Measurements from ENCODE around the gene FAN1.

FAN1 gene

GRCh38 chr15:30933293-30933692 is 29.6 kb downstream of the FAN1 start:
- TF ChIP-seq Cebpa-rat (IDR thresholded peaks at IDR 0.05), result no peak
- Histone ChIP-seq H3K36me3 (peaks cover 40 to 78% (median 58%) of the 10 kb centered on the region in 11 experiments), H3K4me2 (0 out of 22 replicates have a peak overlapping the region, but pooled peaks of 2 of the 11 experiments have one; percentile 7 to 60), H3K4me3 (no peak overlapping the region), H3K27me3 (no peaks in the 10 kb centered on the region), H3K9me3 (replicated peaks in 1 of 11) (no peaks in the 10 kb centered on the region), H3K9ac (no peak overlapping the region), H3K27ac (no peak overlapping the region), H4K20me1 (no peaks in the 10 kb centered on the region), H3K4me1 (peaks cover 0 to 42% (median 28%) of the 10 kb centered on the region in 10 experiments; a peak in 14 of 20 replicates)

GRCh38 chr15:30939161-30939560 is 35.4 kb downstream of the FAN1 start:
- no peak for TF ChIP-seq Cebpa-rat (IDR thresholded peaks at IDR 0.05)
- Histone ChIP-seq H4K20me1 (peaks cover 0 to 26% (median 0%) of the 10 kb centered on the region in 11 experiments; a peak in 6 of 22 replicates), H3K27ac (no peak overlapping the region), H3K9me3 (replicated peaks in 1 of 11) (no peaks in the 10 kb centered on the region), H3K27me3 (no peaks in the 10 kb centered on the region), H3K4me1 (peaks cover 0 to 26% (median 18%) of the 10 kb centered on the region in 10 experiments; a peak in 13 of 20 replicates), H3K4me2 (no peak overlapping the region), H3K9ac (no peak overlapping the region), H3K4me3 (no peak overlapping the region), H3K36me3 (peaks cover 84 to 99% (median 90%) of the 10 kb centered on the region in 11 experiments)

GRCh38 chr15:30940359-30940758 is 36.6 kb downstream of the FAN1 start:
- Histone ChIP-seq H4K20me1 (peaks cover 0 to 31% (median 0%) of the 10 kb centered on the region in 11 experiments; a peak in 6 of 22 replicates), H3K27ac (no peak overlapping the region), H3K9ac (no peak overlapping the region), H3K36me3 (peaks cover 92 to 100% (median 95%) of the 10 kb centered on the region in 11 experiments), H3K4me1 (peaks cover 0 to 14% (median 9%) of the 10 kb centered on the region in 10 experiments; a peak in 12 of 20 replicates), H3K4me3 (no peak overlapping the region), H3K27me3 (no peaks in the 10 kb centered on the region), H3K4me2 (no peak overlapping the region), H3K9me3 (replicated peaks in 1 of 11) (no peaks in the 10 kb centered on the region)
- no peak for TF ChIP-seq Cebpa-rat (IDR thresholded peaks at IDR 0.05)

DNA sequence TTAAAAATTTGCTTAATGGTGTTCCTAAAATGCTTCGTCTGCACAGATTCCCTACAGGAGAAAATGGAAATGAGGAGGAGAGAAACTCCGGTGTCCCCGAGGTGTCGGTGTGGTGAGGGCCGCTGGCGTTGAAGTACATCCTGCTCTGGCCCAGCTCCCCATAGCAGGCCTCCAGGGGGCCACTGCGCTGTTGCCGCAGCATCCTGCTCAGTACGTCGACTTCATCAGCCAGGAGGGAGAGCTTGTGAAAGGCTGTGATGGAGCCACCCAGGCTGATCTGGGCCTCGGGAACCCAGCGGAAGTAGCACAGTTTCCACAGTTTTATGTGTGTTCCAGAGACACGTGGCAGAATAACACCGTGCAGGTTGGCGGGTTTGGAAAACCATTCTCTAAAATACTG is 37.8 kb downstream of the FAN1 start:
- H3K9ac ChIP-seq, result no peak overlapping the region
- H3K4me3 ChIP-seq, result no peak overlapping the region
- no peaks in the 10 kb centered on the region for H3K9me3 ChIP-seq (replicated peaks in 1 of 11)
- H3K36me3 ChIP-seq, result peaks cover 93 to 100% (median 98%) of the 10 kb centered on the region in 11 experiments
- H3K27ac ChIP-seq, result no peak overlapping the region
- H4K20me1 ChIP-seq, result peaks cover 0 to 38% (median 0%) of the 10 kb centered on the region in 11 experiments; a peak in 6 of 22 replicates
- no peak for TF ChIP-seq Cebpa-rat (IDR thresholded peaks at IDR 0.05)
- peaks cover 0 to 11% (median 9%) of the 10 kb centered on the region in 10 experiments; a peak in 12 of 20 replicates for H3K4me1 ChIP-seq
- H3K4me2 ChIP-seq, result no peak overlapping the region
- H3K27me3 ChIP-seq, result no peaks in the 10 kb centered on the region

DNA sequence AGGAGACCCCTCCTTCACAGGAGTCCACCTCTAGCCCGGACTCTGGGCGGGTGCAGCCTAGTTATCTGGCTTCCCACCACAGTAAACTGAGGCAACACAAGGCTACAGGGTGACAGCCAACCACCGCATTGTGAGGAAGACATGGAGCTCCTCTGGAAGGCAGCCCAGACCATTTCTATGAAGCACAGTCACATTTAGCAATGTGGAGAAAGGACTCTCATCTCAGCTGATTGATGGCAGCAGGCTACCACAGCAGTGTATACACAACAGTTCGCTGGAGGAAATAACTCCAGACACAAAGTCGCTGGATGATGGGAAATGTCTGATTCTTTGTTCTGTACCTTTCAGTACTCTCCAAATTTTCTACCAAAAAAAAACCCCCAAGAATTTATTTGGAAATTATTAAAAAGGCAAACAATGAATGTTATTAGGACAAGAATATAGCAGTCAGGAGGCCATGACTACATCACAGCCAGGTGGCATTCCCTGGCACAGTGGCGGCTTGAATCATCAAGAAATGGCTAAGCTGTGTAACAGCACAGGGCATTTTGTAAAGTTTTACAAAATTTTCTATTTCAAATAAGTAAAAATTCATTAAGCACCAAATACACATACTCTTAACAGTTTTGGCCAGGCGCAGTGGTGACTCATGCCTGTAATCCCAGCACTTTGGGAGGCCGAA is 40.1 kb downstream of the FAN1 start:
- Histone ChIP-seq H3K27ac (no peak overlapping the region), H3K4me3 (no peak overlapping the region), H3K4me1 (peaks cover 0 to 11% (median 9%) of the 10 kb centered on the region in 10 experiments; a peak in 12 of 20 replicates), H3K9me3 (replicated peaks in 1 of 11) (peaks cover 0 to 1% (median 0%) of the 10 kb centered on the region in 11 experiments; a peak in 2 of 22 replicates), H3K9ac (no peak overlapping the region), H4K20me1 (peaks cover 0 to 38% (median 0%) of the 10 kb centered on the region in 11 experiments; a peak in 6 of 22 replicates), H3K4me2 (peak overlapping the region in 6 of 11 experiments; percentile 10 to 59 (median 42); a peak in 10 of 22 replicates), H3K36me3 (peaks cover 91 to 100% (median 98%) of the 10 kb centered on the region in 11 experiments), H3K27me3 (no peaks in the 10 kb centered on the region)
- no peak for TF ChIP-seq Cebpa-rat (IDR thresholded peaks at IDR 0.05)

DNA sequence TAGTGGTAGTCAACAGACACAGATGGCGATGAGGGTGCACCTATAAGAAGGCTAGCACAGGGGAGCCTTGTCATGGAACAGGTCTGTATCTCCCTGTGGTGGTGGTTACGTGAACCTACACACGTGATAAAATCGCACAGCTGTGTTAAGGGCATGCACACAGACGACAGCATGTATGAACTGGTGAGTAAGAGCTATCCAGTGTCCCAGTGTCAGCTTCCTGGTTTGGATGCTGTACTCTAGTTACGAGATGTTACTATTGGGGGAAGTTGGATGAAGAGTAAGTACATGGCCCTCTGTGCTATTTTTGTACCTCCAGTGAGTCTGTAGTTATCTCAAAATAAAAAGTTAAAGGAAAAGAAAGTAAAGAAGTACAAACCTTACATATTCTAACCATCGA is 49.5 kb downstream of the FAN1 start:
- H3K4me3 ChIP-seq, result no peak overlapping the region
- peaks cover 7 to 27% (median 17%) of the 10 kb centered on the region in 11 experiments; a peak in 18 of 22 replicates for H3K9me3 ChIP-seq (replicated peaks in 1 of 11)
- peak overlapping the region in 1 of 11 experiments; percentile 70; a peak in 1 of 22 replicates for H3K27ac ChIP-seq
- peaks cover 0 to 18% (median 11%) of the 10 kb centered on the region in 10 experiments; a peak in 14 of 20 replicates for H3K4me1 ChIP-seq
- H3K9ac ChIP-seq, result no peak overlapping the region
- no peaks in the 10 kb centered on the region for H3K27me3 ChIP-seq
- H3K36me3 ChIP-seq, result peaks cover 91 to 100% (median 99%) of the 10 kb centered on the region in 11 experiments
- no peak for TF ChIP-seq Cebpa-rat (IDR thresholded peaks at IDR 0.05)
- no peak overlapping the region for H3K4me2 ChIP-seq
- peaks cover 0 to 27% (median 0%) of the 10 kb centered on the region in 11 experiments; a peak in 2 of 22 replicates for H4K20me1 ChIP-seq

DNA sequence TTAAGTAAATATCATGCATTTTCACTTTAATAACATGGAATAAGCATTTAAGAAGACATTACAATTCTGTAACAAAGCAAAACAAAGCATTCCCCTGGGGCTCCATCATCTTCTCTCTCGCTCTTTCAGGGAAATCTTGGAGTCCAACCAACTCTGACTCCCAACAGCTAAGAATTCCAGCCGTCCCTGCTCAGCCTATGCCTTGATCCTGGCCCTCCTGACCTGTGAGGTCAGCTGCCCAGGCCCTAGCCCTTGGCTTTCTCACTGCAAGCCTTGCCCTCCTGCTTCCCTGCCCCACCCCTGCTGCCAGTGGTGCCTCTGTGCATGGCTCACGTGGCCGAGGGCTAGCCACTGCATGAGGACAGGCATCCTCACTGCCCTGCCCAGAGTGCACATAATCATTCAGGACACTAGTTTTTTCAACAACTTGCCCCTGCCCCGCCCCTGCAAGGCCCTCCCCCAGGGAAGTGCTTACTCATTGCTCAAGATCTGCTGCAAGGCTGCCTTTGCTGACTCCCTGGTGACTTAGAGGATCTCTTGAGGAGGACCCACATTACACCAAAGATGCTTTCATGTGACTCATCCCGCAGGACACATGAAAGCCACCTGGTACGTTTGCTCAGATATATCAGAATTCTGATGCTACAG is 50.1 kb downstream of the FAN1 start:
- Histone ChIP-seq H3K36me3 (peaks cover 91 to 100% (median 99%) of the 10 kb centered on the region in 11 experiments), H3K9me3 (replicated peaks in 1 of 11) (peaks cover 7 to 25% (median 17%) of the 10 kb centered on the region in 11 experiments; a peak in 18 of 22 replicates), H3K4me3 (no peak overlapping the region), H3K4me2 (peak overlapping the region in 6 of 11 experiments; percentile 8 to 62 (median 21); a peak in 8 of 22 replicates), H3K27me3 (no peaks in the 10 kb centered on the region), H3K27ac (peak overlapping the region in 7 of 11 experiments; percentile 20 to 70 (median 61); a peak in 8 of 22 replicates), H3K9ac (peak overlapping the region in 2 of 11 experiments; percentile 31 to 43; a peak in 3 of 22 replicates), H4K20me1 (peaks cover 0 to 26% (median 0%) of the 10 kb centered on the region in 11 experiments; a peak in 2 of 22 replicates), H3K4me1 (peaks cover 0 to 18% (median 11%) of the 10 kb centered on the region in 10 experiments; a peak in 14 of 20 replicates)
- peak in 1 of 11 experiments; percentile 58; a peak in 2 of 22 replicates for TF ChIP-seq Cebpa-rat (IDR thresholded peaks at IDR 0.05)

GRCh38 chr15:30954674-30955073 is 51.0 kb downstream of the FAN1 start:
- H4K20me1 ChIP-seq, result peaks cover 0 to 31% (median 0%) of the 10 kb centered on the region in 11 experiments; a peak in 2 of 22 replicates
- H3K4me2 ChIP-seq, result peak overlapping the region in 1 of 11 experiments; percentile 19; a peak in 1 of 22 replicates
- peaks cover 0 to 18% (median 11%) of the 10 kb centered on the region in 10 experiments; a peak in 14 of 20 replicates for H3K4me1 ChIP-seq
- H3K36me3 ChIP-seq, result peaks cover 91 to 100% (median 99%) of the 10 kb centered on the region in 11 experiments
- no peak overlapping the region for H3K4me3 ChIP-seq
- H3K9me3 ChIP-seq (replicated peaks in 1 of 11), result peaks cover 7 to 17% (median 10%) of the 10 kb centered on the region in 11 experiments; a peak in 17 of 22 replicates
- H3K27ac ChIP-seq, result no peak overlapping the region
- H3K27me3 ChIP-seq, result no peaks in the 10 kb centered on the region
- TF ChIP-seq Cebpa-rat (IDR thresholded peaks at IDR 0.05), result no peak
- no peak overlapping the region for H3K9ac ChIP-seq

Data from BLaER1 treated with 17β-estradiol and CSF1 and Interleukin-3, amounts not matched to agents 10 nM and 100 nM (cell line).